Measurements from ENCODE around the gene LRP8. TPM values are rescaled to one million over a fixed set of nuclear protein-coding genes. Genes with fewer than 3 reads are reported as not detected.

Gene LRP8
- total and polyA plus RNA-seq, 2 donors (not counting 3 experiments of a cell fraction or from before 2014, with no cell fraction given), result 40.9 to 62.2 TPM

- no peaks in the 10 kb centered on the region for H3K36me3 ChIP-seq (ENCODE audit: control insufficient read depth in 2 of 2, extremely low read depth in 1 of 2, insufficient read depth in 2 of 2, low read length in 2 of 2)
- dilution Hi-C loops (cut with MboI; ENCODE audit: extremely low pct_ligation_motif_present, low sequenced_read_pairs), result no loop called here
- DNase-seq (ENCODE audit: low read depth, low spot score), result no peak
- H3K4me2 ChIP-seq (ENCODE audit: insufficient read depth, low read length), result no peak overlapping the region
- peaks cover 24% of the 10 kb centered on the region for H3K4me1 ChIP-seq (ENCODE audit: control insufficient read depth, extremely low read depth, insufficient read depth, low read length)
- no peaks in the 10 kb centered on the region for H3K9me3 ChIP-seq (replicated peaks; ENCODE audit: control insufficient read depth, insufficient read depth, low read length)
- POLR2A ChIA-PET, result no interaction called here
- no peak for TF ChIP-seq GATA2 (IDR thresholded peaks at IDR 0.05; ENCODE audit: insufficient read depth, insufficient read length, low read depth, low read length)
- H3K27me3 ChIP-seq (ENCODE audit: control insufficient read depth in 2 of 2, insufficient read depth in 2 of 2, low read length in 2 of 2), result no peaks in the 10 kb centered on the region
- no TSS peak for BruUV-seq (replicated peaks)
- no peak overlapping the region for H3K9ac ChIP-seq (replicated peaks; ENCODE audit: extremely low read depth, insufficient read depth, low read length)
- H2AFZ ChIP-seq (ENCODE audit: low read depth, low read length), result no peak overlapping the region
- peaks cover 45% of the 10 kb centered on the region for H3K79me2 ChIP-seq (ENCODE audit: control insufficient read depth, insufficient read depth, low read length)
- no peaks in the 10 kb centered on the region for H3K9me1 ChIP-seq (replicated peaks; ENCODE audit: control insufficient read depth, extremely low read depth, insufficient read depth, low read length)
- no peak overlapping the region for H3K27ac ChIP-seq (ENCODE audit: insufficient read depth, low read depth, low read length)
- H4K20me1 ChIP-seq (replicated peaks; ENCODE audit: control insufficient read depth, extremely low read depth, insufficient read depth, low read length), result no peaks in the 10 kb centered on the region
- no peak overlapping the region for H3K4me3 ChIP-seq (replicated peaks in 1 of 3; ENCODE audit: insufficient read depth in 1 of 3, low read depth in 1 of 3, low read length in 3 of 3)
- no peak for FAIRE-seq
- CTCF ChIA-PET, result interaction anchor here (0.9 to 1.0 kb wide), 2 partner anchors 18 to 97 kb away, joined by 3 to 4 read pairs; no protein-coding TSS in a partner anchor
- intact Hi-C loops (cut with micrococcal nuclease), result no loop called here
Observed at GRCh38 chr1:53296117-53296749, 31.6 kb downstream of the LRP8 start.

- no peak for TF ChIP-seq JUN (IDR thresholded peaks at IDR 0.05; ENCODE audit: borderline replicate concordance, insufficient read depth, insufficient read length, low read depth)
- no peak for TF ChIP-seq POLR2AphosphoS5 (IDR thresholded peaks at IDR 0.05; ENCODE audit: insufficient read depth, low read depth, low read length)
- no peak for TF ChIP-seq MAX (IDR thresholded peaks at IDR 0.05; ENCODE audit: insufficient read depth, insufficient read length)
- TF ChIP-seq POLR2A (IDR thresholded peaks at IDR 0.05; ENCODE audit: low read depth, low read length), result no peak
- TF ChIP-seq EZH2 (IDR thresholded peaks at IDR 0.05; ENCODE audit: borderline replicate concordance, low read depth, low read length, severe bottlenecking), result no peak
- TF ChIP-seq CTCF (IDR thresholded peaks at IDR 0.05; ENCODE audit: extremely low read depth in 1 of 2, insufficient read depth in 1 of 2, low read depth in 1 of 2, low read length in 2 of 2), result no peak
- no peak for TF ChIP-seq GATA2 (IDR thresholded peaks at IDR 0.05; ENCODE audit: insufficient read depth, insufficient read length, low read depth, low read length)
- TF ChIP-seq MYC (IDR thresholded peaks at IDR 0.05; ENCODE audit: low read depth, low read length), result no peak
- TF ChIP-seq FOS (IDR thresholded peaks at IDR 0.05; ENCODE audit: borderline replicate concordance, insufficient read depth, low read length), result no peak
Observed at GRCh38 chr1:53295726-53296116, 32.1 kb downstream of the LRP8 start.

More at GRCh38 chr1:53295726-53296116, 32.1 kb downstream of the LRP8 start:
- Histone ChIP-seq H3K4me3 (replicated peaks in 1 of 3; ENCODE audit: insufficient read depth in 1 of 3, low read depth in 1 of 3, low read length in 3 of 3) (no peak overlapping the region), H4K20me1 (replicated peaks; ENCODE audit: control insufficient read depth, extremely low read depth, insufficient read depth, low read length) (no peaks in the 10 kb centered on the region), H3K27ac (ENCODE audit: insufficient read depth, low read depth, low read length) (no peak overlapping the region), H3K27me3 (ENCODE audit: control insufficient read depth in 2 of 2, insufficient read depth in 2 of 2, low read length in 2 of 2) (no peaks in the 10 kb centered on the region), H2AFZ (ENCODE audit: low read depth, low read length) (no peak overlapping the region), H3K9me3 (replicated peaks; ENCODE audit: control insufficient read depth, insufficient read depth, low read length) (no peaks in the 10 kb centered on the region), H3K4me2 (ENCODE audit: insufficient read depth, low read length) (no peak overlapping the region), H3K79me2 (ENCODE audit: control insufficient read depth, insufficient read depth, low read length) (peaks cover 42% of the 10 kb centered on the region), H3K36me3 (ENCODE audit: control insufficient read depth in 2 of 2, extremely low read depth in 1 of 2, insufficient read depth in 2 of 2, low read length in 2 of 2) (no peaks in the 10 kb centered on the region), H3K9me1 (replicated peaks; ENCODE audit: control insufficient read depth, extremely low read depth, insufficient read depth, low read length) (no peaks in the 10 kb centered on the region), H3K4me1 (ENCODE audit: control insufficient read depth, extremely low read depth, insufficient read depth, low read length) (peaks cover 24% of the 10 kb centered on the region), H3K9ac (replicated peaks; ENCODE audit: extremely low read depth, insufficient read depth, low read length) (no peak overlapping the region)
- ChIA-PET POLR2A (no interaction called here), CTCF (interaction anchor here (0.9 to 1.8 kb wide), 2 partner anchors 17 to 97 kb away, joined by 3 to 13 read pairs; no protein-coding TSS in a partner anchor)
- dilution Hi-C loops (cut with MboI; ENCODE audit: extremely low pct_ligation_motif_present, low sequenced_read_pairs), result no loop called here
- FAIRE-seq (peak; percentile 24), DNase-seq (ENCODE audit: low read depth, low spot score) (no peak)
- BruUV-seq (replicated peaks), result no TSS peak
- intact Hi-C loops (cut with micrococcal nuclease), result no loop called here
